ENCODE results near the gene SLC50A1. TPM values are rescaled to one million over a fixed set of nuclear protein-coding genes. Genes with fewer than 3 reads are reported as not detected.
A peak's percentile ranks its signal among the peaks of the same experiment; 100 is the strongest.

Gene SLC50A1
- total and polyA plus RNA-seq, 4 donors: 12.7 to 23.3 (median 18.2) TPM

GRCh38 chr1:155174324-155175280, 39.0 kb downstream of the SLC50A1 start (continued):
- no peak for TF ChIP-seq ZBTB33 (IDR thresholded peaks at IDR 0.05)
- no peak for TF ChIP-seq TAF1 (conservative IDR thresholded peaks at IDR 0.05)
- no peak for TF ChIP-seq MAX (IDR thresholded peaks at IDR 0.05)
- TF ChIP-seq RAD21 (IDR thresholded peaks at IDR 0.05): no peak
- TF ChIP-seq HNF4A (conservative IDR thresholded peaks at IDR 0.05): no peak

- WGBS: 84% methylated on average over 12 of the region's 12 CpGs
These were observed 39.8 kb downstream of the SLC50A1 start for GRCh38 chr1:155175281-155175926.

More at GRCh38 chr1:155175281-155175926, 39.8 kb downstream of the SLC50A1 start:
- Histone ChIP-seq H3K4me1 (ENCODE audit: control insufficient read depth in 4 of 4, insufficient read depth in 4 of 4, low read length in 3 of 4) (peaks cover 0 to 10% (median 7%) of the 10 kb centered on the region in 4 donors), H3K4me3 (ENCODE audit: low read depth in 1 of 3, low read length in 3 of 3) (no peak overlapping the region), H3K9ac (ENCODE audit: low read depth in 1 of 2, low read length in 2 of 2) (no peak overlapping the region), H3K27ac (ENCODE audit: low read depth in 1 of 2, low read length in 2 of 2) (no peak overlapping the region), H3K9me3 (ENCODE audit: control insufficient read depth in 4 of 4, low read length in 3 of 4) (no peaks in the 10 kb centered on the region), H3K36me3 (ENCODE audit: control insufficient read depth in 4 of 4, insufficient read depth in 3 of 4, low read depth in 1 of 4, low read length in 3 of 4) (peaks cover 0 to 1% (median 0%) of the 10 kb centered on the region in 4 donors), H3K27me3 (ENCODE audit: control insufficient read depth in 4 of 4, insufficient read depth in 4 of 4, low read length in 3 of 4) (peaks cover 0 to 3% (median 0%) of the 10 kb centered on the region in 4 donors)
- TF ChIP-seq TAF1 (conservative IDR thresholded peaks at IDR 0.05) (no peak), ATF3 (IDR thresholded peaks at IDR 0.05) (no peak), HNF4G (IDR thresholded peaks at IDR 0.05) (no peak), FOXA2 (IDR thresholded peaks at IDR 0.05) (no peak), HNF4A (conservative IDR thresholded peaks at IDR 0.05) (no peak), RXRA (IDR thresholded peaks at IDR 0.05) (no peak), EGR1 (IDR thresholded peaks at IDR 0.05; ENCODE audit: low read depth in 2 of 2) (no peak), FOXA1 (IDR thresholded peaks at IDR 0.05) (no peak), JUND (IDR thresholded peaks at IDR 0.05) (no peak), SP1 (IDR thresholded peaks at IDR 0.05) (no peak), GABPA (IDR thresholded peaks at IDR 0.05 in 1 of 2, conservative IDR thresholded peaks at IDR 0.05 in 1 of 2) (no peak), YY1 (IDR thresholded peaks at IDR 0.05) (no peak), REST (IDR thresholded peaks at IDR 0.05) (no peak)
- peak; percentile 31 for DNase-seq (ENCODE audit: low spot score)

All from liver (tissue), 9 donors.